ENCODE measurements around the gene LRRC8B. TPM values are rescaled to one million over a fixed set of nuclear protein-coding genes. Genes with fewer than 3 reads are reported as not detected.
"Not testable (repeated sequence)": the region's sequence is repeated elsewhere in the genome, so short reads cannot be mapped to it uniquely, and the experiment has no call there.

Gene LRRC8B
- total RNA-seq, 1 donor from 2014 or later = 6.4 TPM

GRCh38 chr1:89590341-89591080 is 65.9 kb downstream of the LRRC8B start:
- peaks cover 13% of the 10 kb centered on the region for H3K4me1 Mint-ChIP-seq (ENCODE audit: low read depth, unreplicated experiment)

GRCh38 chr1:89592861-89593302 is 68.3 kb downstream of the LRRC8B start:
- not testable (repeated sequence) for H4K20me1 ChIP-seq (ENCODE audit: insufficient read depth, low read length); H3K9me3 Mint-ChIP-seq (ENCODE audit: unreplicated experiment); H3K27me3 ChIP-seq (ENCODE audit: insufficient read depth, low read length); H3K4me2 ChIP-seq (ENCODE audit: low read length); H3K36me3 ChIP-seq (ENCODE audit: insufficient read depth, low read length); FAIRE-seq; H3K27ac Mint-ChIP-seq (ENCODE audit: unreplicated experiment); DNase-seq (ENCODE audit: low read depth); H3K9ac ChIP-seq (ENCODE audit: low read length); H3K79me2 ChIP-seq (ENCODE audit: insufficient read depth, low read length); H3K4me3 Mint-ChIP-seq (ENCODE audit: unreplicated experiment); H3K36me3 Mint-ChIP-seq (ENCODE audit: low read depth, unreplicated experiment); H3K27ac ChIP-seq (ENCODE audit: low read depth, low read length); H3K4me3 ChIP-seq (ENCODE audit: insufficient read depth, low read depth, low read length); H3K9me3 ChIP-seq (ENCODE audit: insufficient read depth, low read depth, low read length); H3K4me1 ChIP-seq (ENCODE audit: insufficient read depth, low read length); H3K27me3 Mint-ChIP-seq (ENCODE audit: low read depth, unreplicated experiment); H2AFZ ChIP-seq (ENCODE audit: low read depth, low read length)
- H3K4me1 Mint-ChIP-seq (ENCODE audit: low read depth, unreplicated experiment) = peaks cover 13% of the 10 kb centered on the region

More at GRCh38 chr1:89590341-89591080, 65.9 kb downstream of the LRRC8B start:
- Mint-ChIP-seq H3K36me3 (ENCODE audit: low read depth, unreplicated experiment) (no peaks in the 10 kb centered on the region), H3K9me3 (ENCODE audit: unreplicated experiment) (no peaks in the 10 kb centered on the region), H3K27ac (ENCODE audit: unreplicated experiment) (no peak overlapping the region), H3K4me3 (ENCODE audit: unreplicated experiment) (no peak overlapping the region), H3K27me3 (ENCODE audit: low read depth, unreplicated experiment) (no peaks in the 10 kb centered on the region)
- H3K36me3 ChIP-seq (ENCODE audit: insufficient read depth, low read length) = no peaks in the 10 kb centered on the region
- no peak overlapping the region for H2AFZ ChIP-seq (ENCODE audit: low read depth, low read length)
- no peak overlapping the region for H3K9ac ChIP-seq (ENCODE audit: low read length)
- DNase-seq (ENCODE audit: low read depth) (no peak), FAIRE-seq (no peak)
- no peaks in the 10 kb centered on the region for H3K27me3 ChIP-seq (ENCODE audit: insufficient read depth, low read length)
- no peaks in the 10 kb centered on the region for H3K9me3 ChIP-seq (ENCODE audit: insufficient read depth, low read depth, low read length)
- H4K20me1 ChIP-seq (ENCODE audit: insufficient read depth, low read length) = no peaks in the 10 kb centered on the region
- H3K27ac ChIP-seq (ENCODE audit: low read depth, low read length) = no peak overlapping the region
- H3K4me2 ChIP-seq (ENCODE audit: low read length) = no peak overlapping the region
- no peaks in the 10 kb centered on the region for H3K79me2 ChIP-seq (ENCODE audit: insufficient read depth, low read length)
- no peak for TF ChIP-seq CTCF (IDR thresholded peaks at IDR 0.05; ENCODE audit: insufficient read depth, low read depth, low read length)
- no peak for TF ChIP-seq EZH2 (IDR thresholded peaks at IDR 0.05; ENCODE audit: insufficient read depth, low read length)
- no peaks in the 10 kb centered on the region for H3K4me1 ChIP-seq (ENCODE audit: insufficient read depth, low read length)
- H3K4me3 ChIP-seq (ENCODE audit: insufficient read depth, low read depth, low read length) = no peak overlapping the region

- Mint-ChIP-seq H3K9me3 (ENCODE audit: unreplicated experiment) (no peaks in the 10 kb centered on the region), H3K4me1 (ENCODE audit: low read depth, unreplicated experiment) (peaks cover 11% of the 10 kb centered on the region), H3K4me3 (ENCODE audit: unreplicated experiment) (no peak overlapping the region), H3K36me3 (ENCODE audit: low read depth, unreplicated experiment) (no peaks in the 10 kb centered on the region), H3K27ac (ENCODE audit: unreplicated experiment) (no peak overlapping the region), H3K27me3 (ENCODE audit: low read depth, unreplicated experiment) (no peaks in the 10 kb centered on the region)
- Histone ChIP-seq H3K27me3 (ENCODE audit: insufficient read depth, low read length) (no peaks in the 10 kb centered on the region), H4K20me1 (ENCODE audit: insufficient read depth, low read length) (no peaks in the 10 kb centered on the region), H3K4me1 (ENCODE audit: insufficient read depth, low read length) (no peaks in the 10 kb centered on the region), H3K36me3 (ENCODE audit: insufficient read depth, low read length) (no peaks in the 10 kb centered on the region), H3K9me3 (ENCODE audit: insufficient read depth, low read depth, low read length) (no peaks in the 10 kb centered on the region), H3K79me2 (ENCODE audit: insufficient read depth, low read length) (no peaks in the 10 kb centered on the region), H3K4me3 (ENCODE audit: insufficient read depth, low read depth, low read length) (no peak overlapping the region), H3K27ac (ENCODE audit: low read depth, low read length) (no peak overlapping the region), H3K9ac (ENCODE audit: low read length) (no peak overlapping the region), H2AFZ (ENCODE audit: low read depth, low read length) (no peak overlapping the region), H3K4me2 (ENCODE audit: low read length) (no peak overlapping the region)
- FAIRE-seq (no peak), DNase-seq (ENCODE audit: low read depth) (no peak)
- TF ChIP-seq CTCF (IDR thresholded peaks at IDR 0.05; ENCODE audit: insufficient read depth, low read depth, low read length) = no peak
- TF ChIP-seq EZH2 (IDR thresholded peaks at IDR 0.05; ENCODE audit: insufficient read depth, low read length) = no peak
Observed at GRCh38 chr1:89594096-89594740, 69.6 kb downstream of the LRRC8B start.

Measured in astrocyte (in vitro differentiated cells and primary cell).